Suprapubic skin (tissue), 4 donors: ENCODE results near the gene FYN. TPM values are rescaled to one million over a fixed set of nuclear protein-coding genes. Genes with fewer than 3 reads are reported as not detected.
A peak's percentile ranks its signal among the peaks of the same experiment; 100 is the strongest.

ENCODE experiments used
- DNase-seq, 2 donors: peaks; one replicate each; pipeline ENCODE4 v3.0.0-alpha.2; 2019; ENCODE audit warnings: low spot score in 2 of 2
- H3K27ac ChIP-seq: fragments of 200-600 bp; sonication (generic); one replicate; pipeline ENCODE4 v1.5.1; 2019
- H3K27me3 ChIP-seq: fragments of 200-600 bp; sonication (generic); one replicate; pipeline ENCODE4 v1.5.1; 2019
- H3K36me3 ChIP-seq: fragments of 200-600 bp; sonication (generic); one replicate; pipeline ENCODE4 v1.5.1; 2019
- H3K4me1 ChIP-seq: fragments of 200-600 bp; sonication (generic); one replicate; pipeline ENCODE4 v1.5.1; 2019
- H3K4me3 ChIP-seq: fragments of 200-600 bp; sonication (generic); one replicate; pipeline ENCODE4 v1.5.1; 2019; ENCODE audit warnings: mild to moderate bottlenecking
- H3K9me3 ChIP-seq: fragments of 200-600 bp; sonication (generic); one replicate; pipeline ENCODE4 v1.5.1; 2019
- EP300 ChIP-seq: sonication (generic); formaldehyde crosslinking; IDR thresholded peaks from one replicate; pipeline ENCODE4 v1.6.1; 2017; ENCODE audit warnings: antibody characterized with exemption
- POLR2A ChIP-seq, 2 donors: fragments of 450-650 bp; IDR thresholded peaks; one replicate each; pipeline ENCODE4 v1.6.1; 2017; ENCODE audit warnings: antibody characterized with exemption in 2 of 2, mild to moderate bottlenecking in 2 of 2, moderate library complexity in 2 of 2
- POLR2AphosphoS5 ChIP-seq, 3 donors: sonication (generic); formaldehyde crosslinking; IDR thresholded peaks; one replicate each; pipeline ENCODE4 v1.6.1; 2017; ENCODE audit warnings: antibody characterized with exemption in 3 of 3
- WGBS: methylation state at CpG from one replicate; pipeline ENCODE4 v1.1.5; 2018; 5-methylcytosine and 5-hydroxymethylcytosine counted together
- total RNA-seq, 4 donors: library from RNA; depleted of rRNA; stranded (reverse); fragments of >200 nt; gene quantifications; one replicate each; pipeline ENCODE4 v1.1.0, GENCODE V29; 2016
- TF ChIP-seq, protein P1 (sequence below), 2 donors: fragments of 200-600 bp in 1 of 2; fragments of 450-650 bp in 1 of 2; sonication (generic) in 1 of 2; IDR thresholded peaks; one replicate each; pipeline ENCODE4 v1.5.1; 2016 to 2019; ENCODE audit warnings: antibody characterized with exemption in 2 of 2, mild to moderate bottlenecking in 1 of 2, moderate library complexity in 1 of 2

Gene FYN
- total RNA-seq, 4 donors from 2014 or later: 36.6 to 89.6 (median 67.3) TPM

GRCh38 chr6:111727041-111727440 is 146.2 kb downstream of the FYN start:
- no peak for DNase-seq
- Histone ChIP-seq H3K4me1 (peaks cover 42% of the 10 kb centered on the region), H3K27me3 (no peaks in the 10 kb centered on the region), H3K4me3 (no peak overlapping the region), H3K9me3 (no peaks in the 10 kb centered on the region), H3K27ac (no peak overlapping the region), H3K36me3 (no peaks in the 10 kb centered on the region)
- WGBS: 96% methylated on average over 5 of the region's 5 CpGs
- no peak for TF ChIP-seq EP300
- TF ChIP-seq POLR2A (IDR thresholded peaks at IDR 0.05): no peak
- TF ChIP-seq, protein P1, sequence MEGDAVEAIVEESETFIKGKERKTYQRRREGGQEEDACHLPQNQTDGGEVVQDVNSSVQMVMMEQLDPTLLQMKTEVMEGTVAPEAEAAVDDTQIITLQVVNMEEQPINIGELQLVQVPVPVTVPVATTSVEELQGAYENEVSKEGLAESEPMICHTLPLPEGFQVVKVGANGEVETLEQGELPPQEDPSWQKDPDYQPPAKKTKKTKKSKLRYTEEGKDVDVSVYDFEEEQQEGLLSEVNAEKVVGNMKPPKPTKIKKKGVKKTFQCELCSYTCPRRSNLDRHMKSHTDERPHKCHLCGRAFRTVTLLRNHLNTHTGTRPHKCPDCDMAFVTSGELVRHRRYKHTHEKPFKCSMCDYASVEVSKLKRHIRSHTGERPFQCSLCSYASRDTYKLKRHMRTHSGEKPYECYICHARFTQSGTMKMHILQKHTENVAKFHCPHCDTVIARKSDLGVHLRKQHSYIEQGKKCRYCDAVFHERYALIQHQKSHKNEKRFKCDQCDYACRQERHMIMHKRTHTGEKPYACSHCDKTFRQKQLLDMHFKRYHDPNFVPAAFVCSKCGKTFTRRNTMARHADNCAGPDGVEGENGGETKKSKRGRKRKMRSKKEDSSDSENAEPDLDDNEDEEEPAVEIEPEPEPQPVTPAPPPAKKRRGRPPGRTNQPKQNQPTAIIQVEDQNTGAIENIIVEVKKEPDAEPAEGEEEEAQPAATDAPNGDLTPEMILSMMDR (IDR thresholded peaks at IDR 0.05): no peak
- no peak for TF ChIP-seq POLR2AphosphoS5 (IDR thresholded peaks at IDR 0.05)

DNA sequence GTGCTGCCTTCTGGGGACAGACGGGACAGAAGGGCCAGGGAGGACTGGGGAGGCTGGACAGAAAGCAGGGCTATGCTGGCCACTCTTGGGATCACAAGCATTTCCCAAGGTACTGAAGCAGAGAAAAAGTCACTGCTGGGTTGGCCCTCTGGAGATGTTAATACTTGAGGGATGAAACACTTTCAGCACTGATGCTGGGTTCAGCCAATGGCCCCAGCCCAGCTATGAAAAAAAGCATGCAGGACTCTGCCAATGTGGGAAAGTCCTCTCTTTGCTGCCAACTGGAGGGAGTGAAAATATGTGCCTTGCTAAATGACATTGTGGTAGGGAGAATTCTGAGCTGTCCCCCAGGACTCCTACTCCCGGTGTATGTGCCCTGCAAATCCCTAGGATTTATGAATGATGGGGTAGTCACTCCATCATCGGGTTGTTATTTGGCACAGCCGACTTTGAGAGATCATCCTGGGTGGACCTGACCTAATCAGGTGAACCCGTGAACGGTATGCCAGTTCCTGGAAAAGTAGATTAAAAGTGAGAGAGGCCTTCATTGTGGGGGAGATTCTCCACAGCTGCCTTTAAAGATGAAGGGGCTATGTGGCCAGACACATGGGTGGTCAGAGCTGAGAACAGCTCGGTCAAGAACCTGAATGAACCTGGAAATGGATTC is 147.7 kb downstream of the FYN start:
- WGBS: 73% methylated on average over 7 of the region's 7 CpGs
- Histone ChIP-seq H3K36me3 (no peaks in the 10 kb centered on the region), H3K4me1 (peaks cover 48% of the 10 kb centered on the region), H3K4me3 (no peak overlapping the region), H3K9me3 (no peaks in the 10 kb centered on the region), H3K27ac (peak overlapping the region; percentile 25), H3K27me3 (no peaks in the 10 kb centered on the region)
- TF ChIP-seq EP300 (no peak), POLR2AphosphoS5 (IDR thresholded peaks at IDR 0.05) (peak in 2 of 3 donors; percentile 29 to 38), POLR2A (IDR thresholded peaks at IDR 0.05) (no peak)
- TF ChIP-seq, protein P1 (IDR thresholded peaks at IDR 0.05): no peak
- DNase-seq: peak in 1 of 2 donors; percentile 78

DNA sequence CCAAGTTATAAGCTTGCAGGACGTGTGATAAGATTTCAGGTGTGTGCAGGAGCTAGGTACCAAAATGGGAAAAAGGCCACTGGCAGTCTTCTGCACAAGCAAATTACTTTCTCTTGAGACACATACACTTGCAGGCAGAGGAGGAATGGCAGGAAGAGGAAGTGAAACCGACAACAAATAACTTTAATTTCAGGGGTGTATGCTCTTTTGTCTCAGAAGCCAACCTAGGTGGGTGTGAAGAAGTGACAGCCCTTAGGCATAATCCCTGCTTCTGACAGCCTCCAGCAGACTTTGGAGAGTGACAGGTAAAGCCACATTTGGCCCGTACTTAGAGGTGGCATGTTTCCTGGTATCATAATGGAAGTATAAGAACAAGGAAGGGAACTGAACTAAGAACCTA is 148.7 kb downstream of the FYN start:
- 63% methylated on average over 3 of the region's 3 CpGs for WGBS
- no peaks in the 10 kb centered on the region for H3K27me3 ChIP-seq
- no peaks in the 10 kb centered on the region for H3K9me3 ChIP-seq
- peak overlapping the region; percentile 25 for H3K27ac ChIP-seq
- TF ChIP-seq, protein P1 (IDR thresholded peaks at IDR 0.05): no peak
- TF ChIP-seq POLR2AphosphoS5 (IDR thresholded peaks at IDR 0.05) (no peak), POLR2A (IDR thresholded peaks at IDR 0.05) (no peak), EP300 (no peak)
- no peaks in the 10 kb centered on the region for H3K36me3 ChIP-seq
- peaks cover 47% of the 10 kb centered on the region for H3K4me1 ChIP-seq
- no peak overlapping the region for H3K4me3 ChIP-seq
- no peak for DNase-seq

DNA sequence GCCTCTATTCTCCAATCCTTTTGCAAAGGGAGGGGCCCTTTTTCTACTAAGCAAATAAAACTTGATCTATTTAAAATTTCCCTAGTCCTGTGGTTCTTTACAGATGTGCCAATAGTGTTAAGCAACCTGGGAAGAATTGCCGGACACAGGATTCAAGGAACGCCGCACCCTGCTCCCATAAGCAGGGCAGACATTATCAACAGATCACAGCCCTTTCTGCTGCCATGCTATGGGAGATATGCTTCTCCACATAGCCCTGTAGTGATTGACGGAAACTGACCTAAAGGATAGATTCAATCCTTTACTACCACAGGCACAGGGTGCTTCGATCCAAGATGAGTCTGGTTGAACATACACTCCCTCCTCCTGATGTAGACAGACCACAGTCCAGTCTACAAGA is 149.2 kb downstream of the FYN start:
- Histone ChIP-seq H3K27ac (no peak overlapping the region), H3K4me3 (no peak overlapping the region), H3K4me1 (peaks cover 47% of the 10 kb centered on the region), H3K36me3 (no peaks in the 10 kb centered on the region), H3K27me3 (no peaks in the 10 kb centered on the region), H3K9me3 (no peaks in the 10 kb centered on the region)
- DNase-seq: no peak
- TF ChIP-seq, protein P1 (IDR thresholded peaks at IDR 0.05): no peak
- TF ChIP-seq EP300 (no peak), POLR2A (IDR thresholded peaks at IDR 0.05) (no peak), POLR2AphosphoS5 (IDR thresholded peaks at IDR 0.05) (no peak)
- 67% methylated on average over 4 of the region's 5 CpGs for WGBS

DNA sequence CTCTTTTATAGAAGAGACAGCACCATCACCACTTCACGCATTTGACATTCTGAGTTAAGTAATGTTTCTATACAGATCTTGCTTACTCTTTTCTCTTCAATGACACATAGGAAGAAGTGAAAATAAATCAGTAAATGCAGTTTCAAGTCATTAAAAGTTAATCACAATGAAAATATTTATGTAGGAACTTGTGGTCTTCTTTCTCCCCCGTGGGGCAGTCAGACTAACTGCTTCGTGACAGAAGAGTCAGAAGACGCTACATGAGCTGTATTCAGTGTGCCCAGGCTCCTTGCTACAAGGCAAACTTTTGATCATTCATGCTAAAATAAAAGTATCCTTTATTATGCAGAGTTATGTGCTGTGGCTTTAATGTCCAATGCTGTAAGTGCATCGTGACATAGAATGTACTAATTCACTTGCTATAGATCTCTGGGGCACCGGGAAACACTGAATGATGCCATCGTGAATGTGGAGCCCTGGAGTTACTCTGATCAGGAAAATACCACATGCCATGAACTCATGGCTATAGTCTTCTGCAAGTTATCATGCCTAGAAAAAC is 149.8 kb downstream of the FYN start:
- no peak for DNase-seq
- H3K27me3 ChIP-seq: no peaks in the 10 kb centered on the region

More for the DNA sequence above, 149.8 kb downstream of the FYN start:
- TF ChIP-seq, protein P1 (IDR thresholded peaks at IDR 0.05): no peak
- TF ChIP-seq POLR2AphosphoS5 (IDR thresholded peaks at IDR 0.05) (no peak), POLR2A (IDR thresholded peaks at IDR 0.05) (no peak), EP300 (no peak)
- Histone ChIP-seq H3K36me3 (peaks cover 3% of the 10 kb centered on the region), H3K27ac (no peak overlapping the region), H3K4me3 (no peak overlapping the region), H3K9me3 (no peaks in the 10 kb centered on the region), H3K4me1 (peaks cover 47% of the 10 kb centered on the region)
- 80% methylated on average over 7 of the region's 7 CpGs for WGBS
